NOMO-1 treated with dmso at 0.1 percent for 144 hours (cell line): ENCODE results near the gene SIK2.

Experiments used
- DNase-seq: peaks from one replicate; lab custom pipeline; 2025; ENCODE audit not compliant: unreplicated experiment; lab: John Stamatoyannopoulos, UW

Gene SIK2

DNA sequence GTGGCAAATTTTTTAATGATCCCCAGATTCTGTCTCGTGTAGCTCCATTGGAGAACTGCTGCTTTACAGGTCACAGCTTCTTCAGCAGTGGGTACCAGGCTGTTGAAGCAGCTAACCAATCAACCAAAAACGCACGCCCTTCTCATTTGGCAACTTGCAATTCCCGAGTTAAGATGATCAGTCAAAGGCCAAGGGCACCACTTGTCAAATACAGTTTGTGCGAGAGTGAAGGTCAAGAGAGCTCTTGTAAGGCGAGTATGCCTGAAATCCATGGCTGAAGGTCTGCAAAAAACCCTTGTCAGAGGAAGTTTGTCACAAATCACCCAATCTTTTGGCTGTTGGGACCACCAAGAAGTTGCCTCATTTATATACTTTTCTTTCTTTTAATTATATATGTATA lies 176.9 kb downstream of the SIK2 start:
- no peak for DNase-seq
